WERI-Rb-1 (cell line): ENCODE data around the gene UBC.
A peak's percentile ranks its signal among the peaks of the same experiment; 100 is the strongest.
"Not testable (repeated sequence)": the region's sequence is repeated elsewhere in the genome, so short reads cannot be mapped to it uniquely, and the experiment has no call there.

Experiments used
- DNase-seq: peaks from one replicate; pipeline ENCODE4 v3.0.0-alpha.2; 2020
- H3K27ac ChIP-seq: fragments of 250-450 bp; sonication (Bioruptor Pico); 2 replicates; pipeline ENCODE4 v1.5.1; 2020; ENCODE audit warnings: mild to moderate bottlenecking, moderate library complexity
- H3K27me3 ChIP-seq: fragments of 250-450 bp; sonication (Bioruptor Pico); 2 replicates; pipeline ENCODE4 v1.5.1; 2021; ENCODE audit warnings: mild to moderate bottlenecking, low read depth, moderate library complexity; ENCODE audit not compliant: insufficient read depth, severe bottlenecking
- H3K36me3 ChIP-seq: fragments of 250-450 bp; sonication (Bioruptor Pico); 2 replicates; pipeline ENCODE4 v1.5.1; 2020; ENCODE audit warnings: mild to moderate bottlenecking, moderate library complexity
- H3K4me3 ChIP-seq: 2 replicates; pipeline ENCODE4 v1.5.1; 2011; ENCODE audit warnings: low read depth, mild to moderate bottlenecking, control low read depth, low read length
- H3K9me3 ChIP-seq: fragments of 250-450 bp; sonication (Bioruptor Pico); 2 replicates; pipeline ENCODE4 v1.5.1; 2021; ENCODE audit warnings: mild to moderate bottlenecking, moderate library complexity; ENCODE audit not compliant: severe bottlenecking
- TF ChIP-seq, protein P1 (sequence below): IDR thresholded peaks from 2 replicates; pipeline ENCODE4 v1.5.1; 2011; ENCODE audit warnings: low read depth, mild to moderate bottlenecking, control low read depth, inconsistent platforms, low read length

UBC gene

DNA sequence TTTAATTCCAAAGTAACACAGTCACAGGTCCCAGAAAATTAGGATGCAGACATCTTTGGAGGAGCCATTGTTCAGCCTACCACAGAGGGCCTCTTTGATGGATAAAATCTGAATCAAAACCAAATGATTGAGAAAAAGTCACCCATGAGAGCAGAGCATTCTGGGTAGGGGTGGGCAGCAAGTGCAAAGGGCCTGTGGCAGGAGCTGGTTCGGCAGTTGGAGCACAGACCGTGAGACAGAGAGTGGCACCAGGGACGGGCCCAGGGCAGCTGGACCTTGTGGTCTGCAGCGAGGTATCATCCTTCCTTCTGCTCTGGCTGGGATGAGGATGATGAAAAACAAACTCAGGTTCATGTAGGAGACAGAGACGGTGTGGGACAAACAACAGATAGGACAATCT is 18.0 kb downstream of the UBC start:
- Histone ChIP-seq H3K27me3 (no peaks in the 10 kb centered on the region), H3K9me3 (no peaks in the 10 kb centered on the region), H3K36me3 (no peaks in the 10 kb centered on the region), H3K4me3 (no peak overlapping the region), H3K27ac (no peak overlapping the region)
- DNase-seq = no peak
- TF ChIP-seq, protein P1, sequence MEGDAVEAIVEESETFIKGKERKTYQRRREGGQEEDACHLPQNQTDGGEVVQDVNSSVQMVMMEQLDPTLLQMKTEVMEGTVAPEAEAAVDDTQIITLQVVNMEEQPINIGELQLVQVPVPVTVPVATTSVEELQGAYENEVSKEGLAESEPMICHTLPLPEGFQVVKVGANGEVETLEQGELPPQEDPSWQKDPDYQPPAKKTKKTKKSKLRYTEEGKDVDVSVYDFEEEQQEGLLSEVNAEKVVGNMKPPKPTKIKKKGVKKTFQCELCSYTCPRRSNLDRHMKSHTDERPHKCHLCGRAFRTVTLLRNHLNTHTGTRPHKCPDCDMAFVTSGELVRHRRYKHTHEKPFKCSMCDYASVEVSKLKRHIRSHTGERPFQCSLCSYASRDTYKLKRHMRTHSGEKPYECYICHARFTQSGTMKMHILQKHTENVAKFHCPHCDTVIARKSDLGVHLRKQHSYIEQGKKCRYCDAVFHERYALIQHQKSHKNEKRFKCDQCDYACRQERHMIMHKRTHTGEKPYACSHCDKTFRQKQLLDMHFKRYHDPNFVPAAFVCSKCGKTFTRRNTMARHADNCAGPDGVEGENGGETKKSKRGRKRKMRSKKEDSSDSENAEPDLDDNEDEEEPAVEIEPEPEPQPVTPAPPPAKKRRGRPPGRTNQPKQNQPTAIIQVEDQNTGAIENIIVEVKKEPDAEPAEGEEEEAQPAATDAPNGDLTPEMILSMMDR = no peak

DNA sequence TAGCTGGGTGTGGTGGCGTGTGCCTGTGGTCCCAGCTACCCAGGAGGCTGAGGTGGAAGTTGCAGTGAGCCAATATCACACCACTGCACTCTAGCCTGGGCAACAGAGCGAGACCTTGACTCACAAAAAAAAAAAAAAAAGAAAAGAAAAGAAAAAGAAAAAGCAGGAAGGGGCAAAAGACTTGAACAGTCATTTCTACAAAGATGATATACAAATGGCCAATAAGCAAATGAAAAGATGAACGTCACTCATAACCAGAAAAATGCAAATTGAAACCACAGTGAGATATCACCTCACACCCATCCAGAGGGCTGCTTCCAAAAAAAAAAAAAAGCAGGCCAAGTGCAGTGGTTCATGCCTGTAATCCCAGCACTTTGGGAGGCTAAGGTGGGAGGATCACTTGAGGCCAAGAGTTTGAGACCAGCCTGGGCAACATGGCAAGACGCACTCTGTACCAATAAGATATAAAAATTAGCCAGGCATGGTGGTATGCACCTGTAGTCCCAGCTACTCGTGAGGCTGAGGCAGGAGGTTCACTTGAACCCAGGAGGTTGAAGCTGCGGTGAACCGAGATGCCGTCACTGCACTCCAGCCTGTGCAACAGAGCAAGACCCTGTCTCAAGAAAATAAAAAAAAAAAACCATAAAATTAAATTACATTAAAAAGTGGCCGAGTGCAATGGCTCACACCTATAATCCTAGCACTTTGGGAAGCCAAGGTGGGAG is 20.5 kb downstream of the UBC start:
- Histone ChIP-seq H3K9me3 (no peaks in the 10 kb centered on the region), H3K4me3 (no peak overlapping the region), H3K36me3 (no peaks in the 10 kb centered on the region), H3K27me3 (no peaks in the 10 kb centered on the region), H3K27ac (no peak overlapping the region)
- DNase-seq = no peak
- TF ChIP-seq, protein P1 = no peak

DNA sequence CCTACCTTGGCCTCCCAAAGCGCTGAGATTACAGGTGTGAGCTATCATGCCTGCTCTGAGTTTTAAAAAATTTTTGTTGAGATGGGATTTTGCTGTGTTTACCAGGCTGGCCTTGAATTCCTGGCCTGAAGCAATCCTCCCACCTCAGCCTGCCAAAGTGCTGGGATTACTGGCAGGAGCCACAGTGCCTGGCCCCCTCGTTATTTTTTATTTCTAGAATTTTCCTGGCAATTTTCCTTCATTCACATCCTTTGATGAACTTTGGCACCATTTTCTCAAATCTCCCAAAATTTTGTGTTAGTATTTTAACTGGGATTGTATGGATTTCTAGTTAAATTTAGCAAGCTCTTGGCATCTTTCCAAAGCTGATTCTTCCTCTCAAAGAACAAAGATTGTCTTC is 26.2 kb downstream of the UBC start:
- Histone ChIP-seq H3K4me3 (no peak overlapping the region), H3K27ac (no peak overlapping the region), H3K27me3 (no peaks in the 10 kb centered on the region), H3K9me3 (no peaks in the 10 kb centered on the region), H3K36me3 (no peaks in the 10 kb centered on the region)
- TF ChIP-seq, protein P1 = no peak
- DNase-seq = no peak

DNA sequence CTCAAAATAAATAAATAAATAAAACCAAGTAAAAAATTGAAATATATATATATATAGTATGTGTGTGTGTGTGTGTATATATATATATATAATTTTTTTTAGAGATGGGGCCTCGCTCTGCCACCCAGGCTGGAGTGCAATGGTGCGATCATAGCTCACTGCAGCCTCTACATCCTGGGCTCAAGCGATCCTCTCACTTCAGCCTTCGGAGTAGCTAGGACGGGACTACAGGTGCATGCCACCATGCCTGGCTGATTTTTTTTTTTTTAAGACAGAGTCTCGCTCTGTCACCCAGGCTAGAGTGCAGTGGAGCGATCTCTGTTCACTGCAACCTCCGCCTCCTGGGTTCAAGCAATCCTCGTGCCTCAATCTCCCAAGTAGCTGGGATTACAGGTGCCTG is 26.7 kb downstream of the UBC start:
- H3K4me3 ChIP-seq, H3K27me3 ChIP-seq, H3K36me3 ChIP-seq, H3K9me3 ChIP-seq, DNase-seq, H3K27ac ChIP-seq: not testable (repeated sequence)

DNA sequence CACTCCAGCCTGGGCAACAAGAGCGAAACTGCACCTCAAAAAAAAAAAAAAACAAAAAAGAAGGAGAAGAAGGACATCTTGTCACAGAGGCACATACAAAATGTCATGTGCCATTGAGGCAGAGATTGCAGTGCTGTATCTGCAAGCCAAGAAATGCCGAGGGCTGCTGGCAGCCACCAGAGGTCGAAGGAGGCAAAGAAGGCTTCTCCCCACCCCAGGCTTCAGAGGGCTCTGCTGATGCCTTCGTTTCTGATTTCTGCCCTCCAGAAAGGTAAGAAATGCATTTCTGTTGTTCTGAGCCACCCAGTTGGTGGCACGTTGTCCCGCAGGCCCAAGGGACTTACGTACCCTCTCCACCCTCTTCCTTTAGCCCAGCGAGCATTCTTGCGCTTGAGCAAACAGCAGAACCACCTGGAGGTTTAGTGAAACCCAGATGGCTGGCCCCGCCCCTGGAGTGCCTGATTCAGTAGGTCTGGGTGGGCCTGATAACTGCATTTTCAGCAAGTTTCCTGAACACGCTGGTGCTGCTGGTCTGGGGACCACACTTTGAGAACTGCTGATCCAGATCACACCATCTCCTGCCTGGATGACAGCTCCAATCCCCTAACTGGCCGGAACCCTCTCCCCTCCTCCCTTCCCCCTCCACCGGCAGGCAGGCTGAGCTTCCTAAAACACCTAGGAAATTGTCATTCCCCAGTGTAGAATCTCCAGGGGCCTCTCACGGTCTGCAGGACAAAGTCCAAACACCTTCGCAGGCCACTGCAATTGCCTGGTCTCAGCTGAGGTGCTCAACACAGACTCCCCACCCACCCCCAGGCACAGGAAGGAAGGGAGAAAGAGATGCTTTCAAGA is 29.6 kb downstream of the UBC start:
- Histone ChIP-seq H3K36me3 (no peaks in the 10 kb centered on the region), H3K9me3 (no peaks in the 10 kb centered on the region), H3K27ac (peak overlapping the region; percentile 26; the same call in 1 of the 2 replicates), H3K4me3 (no peak overlapping the region), H3K27me3 (no peaks in the 10 kb centered on the region)
- peak; percentile 65 for DNase-seq
- TF ChIP-seq, protein P1 = no peak
